Cardiac ventricle fibroblast (primary cell): ENCODE results near the gene KAT6B. TPM values are rescaled to one million over a fixed set of nuclear protein-coding genes. Genes with fewer than 3 reads are reported as not detected.

ENCODE experiments used
- total RNA-seq: library from RNA; depleted of rRNA; stranded (reverse); fragments of >200 nt; gene quantifications from 2 replicates; pipeline ENCODE4 v1.2.3, GENCODE V29; 2015

Gene KAT6B
- total RNA-seq = 11.5 and 17.4 TPM in 2 replicates

DNA sequence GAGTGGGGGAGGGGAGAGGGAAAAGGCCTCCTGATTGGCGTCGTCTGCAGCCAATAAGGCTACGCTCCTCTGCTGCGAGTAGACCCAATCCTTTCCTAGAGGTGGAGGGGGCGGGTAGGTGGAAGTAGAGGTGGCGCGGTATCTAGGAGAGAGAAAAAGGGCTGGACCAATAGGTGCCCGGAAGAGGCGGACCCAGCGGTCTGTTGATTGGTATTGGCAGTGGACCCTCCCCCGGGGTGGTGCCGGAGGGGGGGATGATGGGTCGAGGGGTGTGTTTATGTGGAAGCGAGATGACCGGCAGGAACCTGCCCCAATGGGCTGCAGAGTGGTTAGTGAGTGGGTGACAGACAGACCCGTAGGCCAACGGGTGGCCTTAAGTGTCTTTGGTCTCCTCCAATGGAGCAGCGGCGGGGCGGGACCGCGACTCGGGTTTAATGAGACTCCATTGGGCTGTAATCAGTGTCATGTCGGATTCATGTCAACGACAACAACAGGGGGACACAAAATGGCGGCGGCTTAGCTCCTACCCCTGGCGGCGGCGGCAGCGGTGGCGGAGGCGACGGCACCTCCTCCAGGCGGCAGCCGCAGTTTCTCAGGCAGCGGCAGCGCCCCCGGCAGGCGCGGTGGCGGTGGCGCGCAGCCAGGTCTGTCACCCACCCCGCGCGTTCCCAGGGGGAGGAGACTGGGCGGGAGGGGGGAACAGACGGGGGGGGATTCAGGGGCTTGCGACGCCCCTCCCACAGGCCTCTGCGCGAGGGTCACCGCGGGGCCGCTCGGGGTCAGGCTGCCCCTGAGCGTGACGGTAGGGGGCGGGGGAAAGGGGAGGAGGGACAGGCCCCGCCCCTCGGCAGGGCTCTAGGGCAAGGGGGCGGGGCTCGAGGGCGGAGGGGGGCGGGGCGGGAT, at the start of gene KAT6B:
Gene KAT6B (plus strand): TSS at position 459 of the 903 bp plus-strand sequence. CDS start 16,258 bp downstream, outside the sequence.

